Measurements from ENCODE around the gene FOXN3.

DNA sequence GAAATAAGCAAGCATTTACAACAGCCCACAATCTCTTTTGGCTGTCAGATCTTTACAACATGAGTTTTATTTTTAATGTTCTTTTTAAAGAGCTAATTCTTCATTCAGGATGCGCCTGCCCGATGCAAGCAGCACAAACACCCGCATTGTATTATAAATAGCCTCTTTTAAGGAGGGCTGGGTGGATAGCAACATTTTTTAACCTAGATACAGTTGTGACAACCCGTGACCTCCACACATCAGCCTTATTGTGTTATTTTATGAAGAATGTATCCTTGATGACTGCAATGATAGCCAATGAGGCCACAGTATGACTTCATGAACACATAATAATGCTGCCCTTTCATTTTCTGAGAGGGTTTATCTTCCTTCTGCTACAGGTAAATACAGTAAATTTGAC is 173.7 kb downstream of the FOXN3 start:
- TF ChIP-seq, protein P1, sequence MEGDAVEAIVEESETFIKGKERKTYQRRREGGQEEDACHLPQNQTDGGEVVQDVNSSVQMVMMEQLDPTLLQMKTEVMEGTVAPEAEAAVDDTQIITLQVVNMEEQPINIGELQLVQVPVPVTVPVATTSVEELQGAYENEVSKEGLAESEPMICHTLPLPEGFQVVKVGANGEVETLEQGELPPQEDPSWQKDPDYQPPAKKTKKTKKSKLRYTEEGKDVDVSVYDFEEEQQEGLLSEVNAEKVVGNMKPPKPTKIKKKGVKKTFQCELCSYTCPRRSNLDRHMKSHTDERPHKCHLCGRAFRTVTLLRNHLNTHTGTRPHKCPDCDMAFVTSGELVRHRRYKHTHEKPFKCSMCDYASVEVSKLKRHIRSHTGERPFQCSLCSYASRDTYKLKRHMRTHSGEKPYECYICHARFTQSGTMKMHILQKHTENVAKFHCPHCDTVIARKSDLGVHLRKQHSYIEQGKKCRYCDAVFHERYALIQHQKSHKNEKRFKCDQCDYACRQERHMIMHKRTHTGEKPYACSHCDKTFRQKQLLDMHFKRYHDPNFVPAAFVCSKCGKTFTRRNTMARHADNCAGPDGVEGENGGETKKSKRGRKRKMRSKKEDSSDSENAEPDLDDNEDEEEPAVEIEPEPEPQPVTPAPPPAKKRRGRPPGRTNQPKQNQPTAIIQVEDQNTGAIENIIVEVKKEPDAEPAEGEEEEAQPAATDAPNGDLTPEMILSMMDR (IDR thresholded peaks at IDR 0.05): no peak
- no peak for TF ChIP-seq EP300 (IDR thresholded peaks at IDR 0.05; ENCODE audit: low read depth)

All from transverse colon (tissue), 3 donors.